ENCODE results near the gene RASGRP2. TPM values are rescaled to one million over a fixed set of nuclear protein-coding genes. Genes with fewer than 3 reads are reported as not detected.

Gene RASGRP2
- total and polyA plus RNA-seq, 2 donors (not counting 3 experiments of a cell fraction or from before 2014, with no cell fraction given), result 1.2 to 2.3 TPM

GRCh38 chr11:64762674-64763525 lies 19.0 kb upstream of the RASGRP2 start:
- DNase-seq (ENCODE audit: low read depth, low spot score) (peak; percentile 66), FAIRE-seq (peak; percentile 95)
- Histone ChIP-seq H4K20me1 (replicated peaks; ENCODE audit: control insufficient read depth, extremely low read depth, insufficient read depth, low read length) (peaks cover 3% of the 10 kb centered on the region), H3K9ac (replicated peaks; ENCODE audit: extremely low read depth, insufficient read depth, low read length) (no peak overlapping the region), H3K79me2 (ENCODE audit: control insufficient read depth, insufficient read depth, low read length) (peaks cover 17% of the 10 kb centered on the region), H3K4me3 (replicated peaks in 1 of 3; ENCODE audit: insufficient read depth in 1 of 3, low read depth in 1 of 3, low read length in 3 of 3) (no peak overlapping the region), H3K4me1 (ENCODE audit: control insufficient read depth, extremely low read depth, insufficient read depth, low read length) (peaks cover 20% of the 10 kb centered on the region), H3K9me1 (replicated peaks; ENCODE audit: control insufficient read depth, extremely low read depth, insufficient read depth, low read length) (no peaks in the 10 kb centered on the region), H3K4me2 (ENCODE audit: insufficient read depth, low read length) (no peak overlapping the region), H2AFZ (ENCODE audit: low read depth, low read length) (no peak overlapping the region), H3K9me3 (replicated peaks; ENCODE audit: control insufficient read depth, insufficient read depth, low read length) (no peaks in the 10 kb centered on the region), H3K36me3 (ENCODE audit: control insufficient read depth in 2 of 2, extremely low read depth in 1 of 2, insufficient read depth in 2 of 2, low read length in 2 of 2) (peaks cover 31 to 42% of the 10 kb centered on the region in 2 experiments), H3K27ac (ENCODE audit: insufficient read depth, low read depth, low read length) (peak overlapping the region; percentile 1), H3K27me3 (ENCODE audit: control insufficient read depth in 2 of 2, insufficient read depth in 2 of 2, low read length in 2 of 2) (no peaks in the 10 kb centered on the region)
- CTCF ChIA-PET, result interaction anchor here (1.0 to 2.6 kb wide), 5 partner anchors 10 to 74 kb away, joined by 3 to 12 read pairs (median 5); partner anchors contain the start of gene SF1
- intact Hi-C loops (cut with micrococcal nuclease) (no loop called here), dilution Hi-C loops (cut with MboI; ENCODE audit: extremely low pct_ligation_motif_present, low sequenced_read_pairs) (no loop called here)
- BruUV-seq (replicated peaks), result no TSS peak
- POLR2A ChIA-PET, result interaction anchor here (0.6 to 1.1 kb wide), 2 partner anchors 9 to 16 kb away, joined by 4 to 8 read pairs; partner anchors contain the start of gene SF1
- no peak for TF ChIP-seq EZH2 (IDR thresholded peaks at IDR 0.05; ENCODE audit: borderline replicate concordance, low read depth, low read length, severe bottlenecking)
- TF ChIP-seq POLR2AphosphoS5 (IDR thresholded peaks at IDR 0.05; ENCODE audit: insufficient read depth, low read depth, low read length), result peak; percentile 17

DNA sequence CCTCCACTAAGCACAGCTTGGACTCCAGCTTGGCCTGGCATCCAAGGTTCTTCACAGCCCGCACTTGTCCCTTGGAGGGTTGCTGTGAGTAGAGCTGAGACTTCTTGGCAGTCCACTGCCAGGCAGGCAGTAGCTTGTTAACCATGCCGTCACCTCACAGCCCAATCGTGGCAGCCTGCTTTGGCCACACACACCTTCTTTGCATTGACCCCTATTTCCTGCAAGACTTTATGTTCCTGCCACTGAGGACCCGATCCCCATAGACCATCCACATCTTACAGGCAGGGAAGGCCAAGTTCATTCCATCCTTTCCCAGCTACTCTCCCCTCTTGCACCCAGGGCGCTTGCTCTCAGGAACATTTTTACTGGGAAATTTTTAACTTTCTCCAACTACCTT lies 18.3 kb upstream of the RASGRP2 start:
- peaks cover 25 to 36% of the 10 kb centered on the region in 2 experiments for H3K36me3 ChIP-seq (ENCODE audit: control insufficient read depth in 2 of 2, extremely low read depth in 1 of 2, insufficient read depth in 2 of 2, low read length in 2 of 2)
- intact Hi-C loops (cut with micrococcal nuclease), result no loop called here
- CTCF ChIA-PET, result interaction anchor here (1.4 to 1.8 kb wide), 3 partner anchors 10 to 74 kb away, joined by 4 to 6 read pairs (median 5); no protein-coding TSS in a partner anchor

More for the DNA sequence above, 18.3 kb upstream of the RASGRP2 start:
- no peaks in the 10 kb centered on the region for H3K9me1 ChIP-seq (replicated peaks; ENCODE audit: control insufficient read depth, extremely low read depth, insufficient read depth, low read length)
- H3K4me2 ChIP-seq (ENCODE audit: insufficient read depth, low read length), result no peak overlapping the region
- H3K4me3 ChIP-seq (replicated peaks in 1 of 3; ENCODE audit: insufficient read depth in 1 of 3, low read depth in 1 of 3, low read length in 3 of 3), result no peak overlapping the region
- POLR2A ChIA-PET, result no interaction called here
- H4K20me1 ChIP-seq (replicated peaks; ENCODE audit: control insufficient read depth, extremely low read depth, insufficient read depth, low read length), result peaks cover 3% of the 10 kb centered on the region
- dilution Hi-C loops (cut with MboI; ENCODE audit: extremely low pct_ligation_motif_present, low sequenced_read_pairs), result no loop called here
- DNase-seq (ENCODE audit: low read depth, low spot score) (no peak), FAIRE-seq (no peak)
- TF ChIP-seq POLR2AphosphoS5 (IDR thresholded peaks at IDR 0.05; ENCODE audit: insufficient read depth, low read depth, low read length), result peak; percentile 46
- no peak for TF ChIP-seq MYC (IDR thresholded peaks at IDR 0.05; ENCODE audit: low read depth, low read length)
- peak; percentile 76 for TF ChIP-seq POLR2A (IDR thresholded peaks at IDR 0.05; ENCODE audit: low read depth, low read length)
- no peaks in the 10 kb centered on the region for H3K27me3 ChIP-seq (ENCODE audit: control insufficient read depth in 2 of 2, insufficient read depth in 2 of 2, low read length in 2 of 2)
- no peak overlapping the region for H2AFZ ChIP-seq (ENCODE audit: low read depth, low read length)
- H3K9ac ChIP-seq (replicated peaks; ENCODE audit: extremely low read depth, insufficient read depth, low read length), result no peak overlapping the region
- peaks cover 12% of the 10 kb centered on the region for H3K79me2 ChIP-seq (ENCODE audit: control insufficient read depth, insufficient read depth, low read length)
- no peak overlapping the region for H3K27ac ChIP-seq (ENCODE audit: insufficient read depth, low read depth, low read length)
- BruUV-seq (replicated peaks), result no TSS peak
- no peaks in the 10 kb centered on the region for H3K9me3 ChIP-seq (replicated peaks; ENCODE audit: control insufficient read depth, insufficient read depth, low read length)
- peaks cover 20% of the 10 kb centered on the region for H3K4me1 ChIP-seq (ENCODE audit: control insufficient read depth, extremely low read depth, insufficient read depth, low read length)
